Inflammatory macrophage treated with lipopolysaccharide for 1 hour (primary cell): ENCODE results near the gene TPP1.

Experiments
- DNase-seq, 2 donors: peaks; one replicate each; pipeline ENCODE4 v3.0.0-alpha.2; 2020 to 2022

The TPP1 gene

GRCh38 chr11:6619004-6619745 lies at the start of gene TPP1:
Gene TPP1 (minus strand): TSS chr11:6619422. CDS start chr11:6619400, 22 bp downstream.
- DNase-seq, result peak; percentile 96 to 98

GRCh38 chr11:6667733-6668374 lies 48.6 kb upstream of the TPP1 start:
- peak in 1 of 2 donors; percentile 61 for DNase-seq

- no peak for DNase-seq
Measured at GRCh38 chr11:6666302-6667183, 47.3 kb upstream of the TPP1 start.

DNA sequence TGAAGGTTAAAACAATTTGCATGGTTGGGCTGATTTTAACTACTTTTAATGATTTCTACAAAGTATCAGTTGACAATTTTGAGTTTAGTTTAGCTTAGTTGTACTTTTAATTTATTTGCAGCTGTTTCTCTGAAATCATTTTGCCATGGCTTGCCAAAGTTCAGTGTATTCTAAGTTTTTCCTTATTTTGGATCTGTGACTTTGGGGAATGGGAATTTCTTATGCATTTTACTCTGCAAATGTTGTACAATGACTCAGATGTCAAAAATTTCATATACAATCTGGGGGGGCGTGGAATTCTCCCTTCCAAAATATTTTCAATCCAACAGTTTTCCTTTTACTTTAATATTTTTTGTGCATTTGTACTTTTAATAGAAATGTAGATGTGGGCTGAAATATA lies 45.3 kb upstream of the TPP1 start:
- no peak for DNase-seq

- no peak for DNase-seq
Measured at GRCh38 chr11:6663794-6664469, 44.7 kb upstream of the TPP1 start.

GRCh38 chr11:6660712-6661111 lies 41.5 kb upstream of the TPP1 start:
- no peak for DNase-seq

GRCh38 chr11:6658647-6659046 lies 39.4 kb upstream of the TPP1 start:
- DNase-seq, result no peak

GRCh38 chr11:6657346-6657745 lies 38.1 kb upstream of the TPP1 start:
- DNase-seq, result no peak

DNA sequence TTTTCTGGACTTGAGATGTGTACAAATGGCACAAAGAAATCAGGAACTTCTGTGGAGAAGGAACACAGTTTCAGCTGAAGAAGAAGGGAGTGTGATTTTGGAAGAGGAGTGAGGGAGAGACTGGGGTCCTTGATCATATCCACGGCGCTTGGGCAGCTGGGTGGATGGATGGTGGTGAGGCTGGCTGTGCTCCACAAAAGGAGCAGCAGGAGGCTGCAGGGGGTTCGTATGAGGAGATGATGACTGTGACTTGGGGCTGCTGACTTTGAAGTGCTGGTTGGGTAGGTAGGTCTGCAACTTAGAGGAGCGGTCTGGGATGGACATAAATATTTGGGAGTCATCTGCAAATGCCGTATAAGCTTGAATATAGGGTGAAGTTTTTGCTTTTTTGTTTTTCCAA lies 37.7 kb upstream of the TPP1 start:
- no peak for DNase-seq

DNA sequence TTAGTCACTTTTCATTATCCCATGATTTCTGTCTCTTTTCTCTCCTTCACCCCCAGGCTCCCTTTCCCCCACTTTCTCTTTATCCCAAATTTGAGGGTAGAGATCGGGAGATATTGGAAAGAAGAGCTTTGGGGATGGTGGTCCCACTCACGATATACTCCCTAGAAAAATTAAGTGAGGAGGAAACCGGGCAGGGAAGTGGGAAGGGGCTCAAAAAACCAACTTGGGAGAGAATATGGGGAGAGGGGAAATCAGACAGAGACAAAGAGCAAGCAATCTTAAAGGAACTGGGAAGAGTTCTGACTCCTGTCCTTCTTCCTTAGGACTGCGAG lies 37.3 kb upstream of the TPP1 start:
- no peak for DNase-seq

GRCh38 chr11:6655790-6656583 lies 36.8 kb upstream of the TPP1 start, which contains the start of gene DCHS1:
Gene DCHS1 (minus strand): TSS chr11:6655809. CDS start chr11:6641613, 14,196 bp downstream.
- DNase-seq, result no peak

DNA sequence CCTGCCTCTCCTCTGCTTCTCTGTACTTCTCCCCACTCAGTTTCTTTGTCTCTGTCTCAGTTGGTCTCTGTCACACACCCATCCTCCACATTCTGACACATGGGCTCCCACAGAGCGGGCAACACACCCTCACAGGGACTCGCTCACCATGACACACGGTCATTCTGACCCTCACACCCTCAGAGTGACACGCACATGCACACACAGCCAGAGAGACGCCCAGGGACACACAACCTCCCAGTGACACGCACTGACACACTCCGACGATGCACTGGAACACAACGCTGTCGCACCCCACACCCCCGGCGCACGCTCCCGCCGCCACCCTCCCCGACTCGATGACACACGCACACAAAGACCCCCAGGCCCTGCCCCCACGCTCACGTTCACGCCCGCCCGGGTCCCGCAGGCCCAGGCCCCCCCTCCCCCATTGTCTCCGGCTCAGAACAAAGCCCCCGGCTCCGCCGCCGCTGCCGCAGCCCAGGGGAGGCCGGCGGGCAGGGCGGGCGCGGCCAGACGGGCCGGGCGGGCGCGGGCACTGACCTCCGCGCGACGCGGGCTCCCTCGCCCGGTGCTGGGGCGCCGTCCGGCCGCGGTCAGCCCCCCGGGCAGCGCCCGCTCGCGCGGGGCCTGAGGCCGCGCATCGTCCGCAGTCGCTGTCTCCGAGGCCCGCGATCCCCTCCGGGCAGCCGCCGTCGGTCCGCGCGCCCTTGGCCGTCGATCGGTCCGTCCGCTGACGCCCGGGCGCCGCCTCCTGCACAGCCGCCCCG lies 36.0 kb upstream of the TPP1 start:
- no peak for DNase-seq

- DNase-seq, result no peak
Measured at GRCh38 chr11:6654281-6655019, 35.2 kb upstream of the TPP1 start.

GRCh38 chr11:6653656-6654055 lies 34.4 kb upstream of the TPP1 start:
- DNase-seq, result no peak

GRCh38 chr11:6653097-6653496 lies 33.9 kb upstream of the TPP1 start:
- DNase-seq, result no peak

DNA sequence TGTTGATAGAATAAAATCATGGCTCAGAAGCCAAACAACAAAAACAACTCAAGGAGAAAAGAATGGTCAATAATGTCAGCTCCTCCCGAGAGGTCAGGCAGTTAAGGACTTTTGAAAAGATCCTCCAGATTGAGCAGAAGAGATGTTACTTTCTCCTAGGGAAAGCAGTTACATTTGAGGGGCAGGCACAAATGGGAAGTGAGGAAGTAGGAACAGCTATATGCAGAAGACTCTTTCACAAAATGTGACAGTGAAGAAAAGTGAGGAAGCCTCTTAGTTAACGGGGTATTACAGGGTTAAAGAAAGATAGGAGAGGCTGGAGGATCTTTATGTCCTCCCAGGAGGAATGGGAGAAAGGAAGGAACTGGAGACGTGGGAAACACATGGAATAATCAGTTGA lies 33.0 kb upstream of the TPP1 start:
- DNase-seq, result no peak

- no peak for DNase-seq
Measured at GRCh38 chr11:6650980-6651379, 31.8 kb upstream of the TPP1 start.

DNA sequence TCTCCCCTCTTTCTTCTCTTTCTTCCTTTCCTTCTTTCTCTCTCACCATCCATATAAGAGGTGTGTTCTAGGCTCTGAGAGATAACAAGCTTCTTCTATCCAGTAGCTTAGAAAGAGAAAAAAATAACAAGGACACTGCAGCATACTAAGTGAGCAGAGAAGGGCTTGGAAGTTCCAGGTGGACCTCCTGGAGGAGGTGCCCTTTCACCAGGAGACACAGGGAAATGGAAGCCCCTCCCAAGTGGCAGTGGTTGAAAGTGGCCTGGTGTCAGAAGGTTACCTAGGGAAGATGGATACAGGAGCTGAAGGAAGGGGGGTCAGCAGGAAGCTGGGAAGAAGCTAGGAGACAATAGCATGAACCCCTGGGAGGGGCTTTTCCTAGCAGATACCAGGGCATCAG lies 30.9 kb upstream of the TPP1 start:
- DNase-seq, result no peak

DNA sequence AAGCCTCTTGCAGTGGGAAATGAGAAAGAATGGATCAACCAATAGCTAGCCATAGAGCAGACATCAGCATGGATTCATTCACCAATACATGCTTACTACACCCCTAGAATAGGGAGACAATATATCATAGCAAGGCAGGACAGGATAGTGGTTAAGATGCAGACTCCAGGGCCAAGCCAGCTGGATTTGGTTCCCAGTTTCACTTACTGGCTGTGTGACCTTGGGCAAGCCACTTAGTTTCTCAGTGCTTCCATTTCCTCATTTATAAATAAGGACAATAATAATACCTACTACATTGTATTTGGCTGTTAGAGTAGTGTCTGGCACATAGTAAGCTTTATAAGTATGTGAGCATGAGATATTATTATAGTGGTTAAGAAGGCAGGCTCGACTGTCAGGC lies 29.3 kb upstream of the TPP1 start:
- DNase-seq, result peak in 1 of 2 donors; percentile 49

DNA sequence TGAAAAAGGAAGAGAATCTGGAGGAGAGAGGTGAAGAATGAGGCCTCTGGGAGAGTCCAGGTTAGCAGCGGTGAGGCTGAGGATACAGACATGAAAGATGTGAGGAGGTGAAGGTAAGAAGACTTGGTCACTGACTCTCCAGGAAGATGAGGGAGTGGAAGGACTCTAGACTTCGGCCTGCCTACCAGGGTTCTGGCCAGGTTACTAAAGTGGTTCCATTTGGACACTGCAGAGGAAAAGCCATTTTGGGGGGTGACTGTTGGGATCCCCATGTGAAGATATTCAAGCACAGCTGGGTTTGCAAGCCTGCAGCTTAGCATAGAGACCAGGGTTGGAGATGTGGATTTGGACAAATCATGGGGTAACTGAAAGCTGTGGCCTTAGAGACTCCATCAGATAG lies 28.6 kb upstream of the TPP1 start:
- no peak for DNase-seq
